Measurements from ENCODE around the gene NPB. TPM values are rescaled to one million over a fixed set of nuclear protein-coding genes. Genes with fewer than 3 reads are reported as not detected.

The NPB gene
- total and polyA plus RNA-seq, 4 donors, result 0.15 to 0.92 (median 0.55) TPM

DNA sequence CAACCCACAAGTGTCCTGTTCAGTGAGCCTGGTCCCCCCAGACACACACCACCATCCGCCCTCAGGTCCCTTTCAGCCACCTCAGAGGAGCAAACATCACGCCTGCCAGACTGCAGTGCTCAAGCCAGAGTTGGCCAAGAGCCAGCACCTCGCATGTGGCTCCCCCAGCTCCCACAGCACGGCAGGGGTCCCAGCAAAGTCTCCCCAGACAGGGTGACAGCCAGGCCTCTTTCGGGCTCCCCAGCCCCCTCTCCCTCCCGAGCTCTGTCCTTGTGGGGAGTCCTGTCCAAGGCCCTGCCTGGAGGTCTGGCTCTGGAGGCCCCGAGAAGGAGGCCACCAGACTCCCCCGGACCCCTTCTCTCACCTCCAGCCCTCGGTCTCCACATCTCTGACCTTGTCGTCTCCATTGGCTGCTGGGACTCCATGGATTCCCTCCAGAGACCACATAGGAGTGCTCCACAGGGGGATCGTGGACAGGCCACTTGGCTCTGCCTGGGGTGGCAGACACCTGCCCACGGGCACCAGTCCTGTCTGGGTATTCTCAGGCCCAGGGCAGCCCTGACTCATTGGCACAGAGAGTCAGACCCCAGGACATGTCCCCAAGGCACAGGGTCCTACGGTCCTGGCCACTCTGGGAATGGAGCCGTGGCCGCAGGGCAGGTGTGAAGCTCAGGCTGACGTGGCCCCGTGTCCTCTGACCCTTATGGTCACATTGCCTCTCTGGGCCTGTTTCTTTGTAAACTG is 46.8 kb downstream of the NPB start:
- Histone ChIP-seq H3K9me3 (ENCODE audit: control insufficient read depth in 4 of 4, low read length in 3 of 4) (no peaks in the 10 kb centered on the region), H3K9ac (ENCODE audit: low read depth in 1 of 2, low read length in 2 of 2) (no peak overlapping the region), H3K4me3 (ENCODE audit: low read depth in 1 of 3, low read length in 3 of 3) (no peak overlapping the region), H3K4me1 (ENCODE audit: control insufficient read depth in 4 of 4, insufficient read depth in 4 of 4, low read length in 3 of 4) (no peaks in the 10 kb centered on the region), H3K36me3 (ENCODE audit: control insufficient read depth in 4 of 4, insufficient read depth in 3 of 4, low read depth in 1 of 4, low read length in 3 of 4) (no peaks in the 10 kb centered on the region), H3K27me3 (ENCODE audit: control insufficient read depth in 4 of 4, insufficient read depth in 4 of 4, low read length in 3 of 4) (no peaks in the 10 kb centered on the region), H3K27ac (ENCODE audit: low read depth in 1 of 2, low read length in 2 of 2) (no peak overlapping the region)
- DNase-seq (ENCODE audit: low spot score), result no peak
- TF ChIP-seq FOXA2 (IDR thresholded peaks at IDR 0.05) (no peak), EGR1 (IDR thresholded peaks at IDR 0.05; ENCODE audit: low read depth in 2 of 2) (no peak), HNF4A (conservative IDR thresholded peaks at IDR 0.05) (no peak), YY1 (IDR thresholded peaks at IDR 0.05) (no peak), JUND (IDR thresholded peaks at IDR 0.05) (no peak), GABPA (IDR thresholded peaks at IDR 0.05 in 1 of 2, conservative IDR thresholded peaks at IDR 0.05 in 1 of 2) (no peak), TAF1 (conservative IDR thresholded peaks at IDR 0.05) (no peak), HNF4G (IDR thresholded peaks at IDR 0.05) (no peak), RXRA (IDR thresholded peaks at IDR 0.05) (no peak), FOXA1 (IDR thresholded peaks at IDR 0.05) (no peak), NR2F2 (IDR thresholded peaks at IDR 0.05) (no peak), SP1 (IDR thresholded peaks at IDR 0.05) (no peak), RAD21 (IDR thresholded peaks at IDR 0.05) (no peak)
- TF ChIP-seq, protein P1, sequence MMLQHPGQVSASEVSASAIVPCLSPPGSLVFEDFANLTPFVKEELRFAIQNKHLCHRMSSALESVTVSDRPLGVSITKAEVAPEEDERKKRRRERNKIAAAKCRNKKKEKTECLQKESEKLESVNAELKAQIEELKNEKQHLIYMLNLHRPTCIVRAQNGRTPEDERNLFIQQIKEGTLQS (IDR thresholded peaks at IDR 0.05), result no peak
- TF ChIP-seq, protein P2, sequence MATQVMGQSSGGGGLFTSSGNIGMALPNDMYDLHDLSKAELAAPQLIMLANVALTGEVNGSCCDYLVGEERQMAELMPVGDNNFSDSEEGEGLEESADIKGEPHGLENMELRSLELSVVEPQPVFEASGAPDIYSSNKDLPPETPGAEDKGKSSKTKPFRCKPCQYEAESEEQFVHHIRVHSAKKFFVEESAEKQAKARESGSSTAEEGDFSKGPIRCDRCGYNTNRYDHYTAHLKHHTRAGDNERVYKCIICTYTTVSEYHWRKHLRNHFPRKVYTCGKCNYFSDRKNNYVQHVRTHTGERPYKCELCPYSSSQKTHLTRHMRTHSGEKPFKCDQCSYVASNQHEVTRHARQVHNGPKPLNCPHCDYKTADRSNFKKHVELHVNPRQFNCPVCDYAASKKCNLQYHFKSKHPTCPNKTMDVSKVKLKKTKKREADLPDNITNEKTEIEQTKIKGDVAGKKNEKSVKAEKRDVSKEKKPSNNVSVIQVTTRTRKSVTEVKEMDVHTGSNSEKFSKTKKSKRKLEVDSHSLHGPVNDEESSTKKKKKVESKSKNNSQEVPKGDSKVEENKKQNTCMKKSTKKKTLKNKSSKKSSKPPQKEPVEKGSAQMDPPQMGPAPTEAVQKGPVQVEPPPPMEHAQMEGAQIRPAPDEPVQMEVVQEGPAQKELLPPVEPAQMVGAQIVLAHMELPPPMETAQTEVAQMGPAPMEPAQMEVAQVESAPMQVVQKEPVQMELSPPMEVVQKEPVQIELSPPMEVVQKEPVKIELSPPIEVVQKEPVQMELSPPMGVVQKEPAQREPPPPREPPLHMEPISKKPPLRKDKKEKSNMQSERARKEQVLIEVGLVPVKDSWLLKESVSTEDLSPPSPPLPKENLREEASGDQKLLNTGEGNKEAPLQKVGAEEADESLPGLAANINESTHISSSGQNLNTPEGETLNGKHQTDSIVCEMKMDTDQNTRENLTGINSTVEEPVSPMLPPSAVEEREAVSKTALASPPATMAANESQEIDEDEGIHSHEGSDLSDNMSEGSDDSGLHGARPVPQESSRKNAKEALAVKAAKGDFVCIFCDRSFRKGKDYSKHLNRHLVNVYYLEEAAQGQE (IDR thresholded peaks at IDR 0.05), result no peak
- TF ChIP-seq, protein P3, sequence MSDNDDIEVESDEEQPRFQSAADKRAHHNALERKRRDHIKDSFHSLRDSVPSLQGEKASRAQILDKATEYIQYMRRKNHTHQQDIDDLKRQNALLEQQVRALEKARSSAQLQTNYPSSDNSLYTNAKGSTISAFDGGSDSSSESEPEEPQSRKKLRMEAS (IDR thresholded peaks at IDR 0.05), result no peak
- TF ChIP-seq, protein P4, sequence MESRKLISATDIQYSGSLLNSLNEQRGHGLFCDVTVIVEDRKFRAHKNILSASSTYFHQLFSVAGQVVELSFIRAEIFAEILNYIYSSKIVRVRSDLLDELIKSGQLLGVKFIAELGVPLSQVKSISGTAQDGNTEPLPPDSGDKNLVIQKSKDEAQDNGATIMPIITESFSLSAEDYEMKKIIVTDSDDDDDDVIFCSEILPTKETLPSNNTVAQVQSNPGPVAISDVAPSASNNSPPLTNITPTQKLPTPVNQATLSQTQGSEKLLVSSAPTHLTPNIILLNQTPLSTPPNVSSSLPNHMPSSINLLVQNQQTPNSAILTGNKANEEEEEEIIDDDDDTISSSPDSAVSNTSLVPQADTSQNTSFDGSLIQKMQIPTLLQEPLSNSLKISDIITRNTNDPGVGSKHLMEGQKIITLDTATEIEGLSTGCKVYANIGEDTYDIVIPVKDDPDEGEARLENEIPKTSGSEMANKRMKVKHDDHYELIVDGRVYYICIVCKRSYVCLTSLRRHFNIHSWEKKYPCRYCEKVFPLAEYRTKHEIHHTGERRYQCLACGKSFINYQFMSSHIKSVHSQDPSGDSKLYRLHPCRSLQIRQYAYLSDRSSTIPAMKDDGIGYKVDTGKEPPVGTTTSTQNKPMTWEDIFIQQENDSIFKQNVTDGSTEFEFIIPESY (IDR thresholded peaks at IDR 0.05), result no peak
- WGBS, result 88% methylated on average over 17 of the region's 17 CpGs

DNA sequence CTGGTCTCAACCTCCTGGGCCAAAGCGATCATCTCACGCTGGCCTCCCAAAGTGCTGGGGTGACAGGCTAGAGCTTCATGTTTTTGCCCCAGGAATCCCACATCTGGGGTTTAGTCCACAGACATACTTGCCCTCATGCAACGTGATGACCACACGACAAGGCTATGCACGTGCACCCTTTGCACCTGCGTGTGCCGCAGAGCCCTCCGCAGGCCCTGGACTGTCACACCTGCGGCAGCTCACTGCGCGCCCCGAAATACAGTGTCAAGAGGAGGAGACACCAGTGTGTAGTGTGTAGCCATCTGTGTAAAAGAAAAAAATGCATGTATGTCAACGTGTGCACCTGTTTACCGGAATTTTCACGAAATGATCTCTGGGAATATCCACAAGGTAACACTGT is 48.5 kb downstream of the NPB start:
- WGBS, result 85% methylated on average over 15 of the region's 15 CpGs
- TF ChIP-seq YY1 (IDR thresholded peaks at IDR 0.05) (no peak), JUND (IDR thresholded peaks at IDR 0.05) (no peak), EGR1 (IDR thresholded peaks at IDR 0.05; ENCODE audit: low read depth in 2 of 2) (no peak), FOXA2 (IDR thresholded peaks at IDR 0.05) (no peak), HNF4G (IDR thresholded peaks at IDR 0.05) (no peak), RAD21 (IDR thresholded peaks at IDR 0.05) (no peak)
- TF ChIP-seq, protein P4 (IDR thresholded peaks at IDR 0.05), result no peak
- Histone ChIP-seq H3K27ac (ENCODE audit: low read depth in 1 of 2, low read length in 2 of 2) (no peak overlapping the region), H3K27me3 (ENCODE audit: control insufficient read depth in 4 of 4, insufficient read depth in 4 of 4, low read length in 3 of 4) (no peaks in the 10 kb centered on the region), H3K4me1 (ENCODE audit: control insufficient read depth in 4 of 4, insufficient read depth in 4 of 4, low read length in 3 of 4) (no peaks in the 10 kb centered on the region), H3K9me3 (ENCODE audit: control insufficient read depth in 4 of 4, low read length in 3 of 4) (no peaks in the 10 kb centered on the region), H3K4me3 (ENCODE audit: low read depth in 1 of 3, low read length in 3 of 3) (no peak overlapping the region), H3K9ac (ENCODE audit: low read depth in 1 of 2, low read length in 2 of 2) (no peak overlapping the region), H3K36me3 (ENCODE audit: control insufficient read depth in 4 of 4, insufficient read depth in 3 of 4, low read depth in 1 of 4, low read length in 3 of 4) (no peaks in the 10 kb centered on the region)
- DNase-seq (ENCODE audit: low spot score), result no peak

All from liver (tissue), 9 donors.